Fibroblast of villous mesenchyme (primary cell): ENCODE results near the gene CYSTM1. TPM values are rescaled to one million over a fixed set of nuclear protein-coding genes. Genes with fewer than 3 reads are reported as not detected.
A peak's percentile ranks its signal among the peaks of the same experiment; 100 is the strongest.

Source experiments
- DNase-seq: peaks from one replicate; pipeline ENCODE4 v3.0.0-alpha.2; 2010; ENCODE audit warnings: low read depth
- H3K4me3 ChIP-seq: 2 replicates; pipeline ENCODE4 v1.5.1; 2011; ENCODE audit warnings: low read depth, mild to moderate bottlenecking, low read length
- total RNA-seq: library from RNA; depleted of rRNA; stranded (reverse); fragments of >200 nt; gene quantifications from 2 replicates; pipeline ENCODE4 v1.2.3, GENCODE V29; 2012
- TF ChIP-seq, protein P1 (sequence below): IDR thresholded peaks from 2 replicates; pipeline ENCODE4 v1.5.1; 2012; ENCODE audit warnings: low read depth, mild to moderate bottlenecking, low read length; ENCODE audit not compliant: insufficient read depth

The CYSTM1 gene
- total RNA-seq, 1 donor, result 9.5 TPM

DNA sequence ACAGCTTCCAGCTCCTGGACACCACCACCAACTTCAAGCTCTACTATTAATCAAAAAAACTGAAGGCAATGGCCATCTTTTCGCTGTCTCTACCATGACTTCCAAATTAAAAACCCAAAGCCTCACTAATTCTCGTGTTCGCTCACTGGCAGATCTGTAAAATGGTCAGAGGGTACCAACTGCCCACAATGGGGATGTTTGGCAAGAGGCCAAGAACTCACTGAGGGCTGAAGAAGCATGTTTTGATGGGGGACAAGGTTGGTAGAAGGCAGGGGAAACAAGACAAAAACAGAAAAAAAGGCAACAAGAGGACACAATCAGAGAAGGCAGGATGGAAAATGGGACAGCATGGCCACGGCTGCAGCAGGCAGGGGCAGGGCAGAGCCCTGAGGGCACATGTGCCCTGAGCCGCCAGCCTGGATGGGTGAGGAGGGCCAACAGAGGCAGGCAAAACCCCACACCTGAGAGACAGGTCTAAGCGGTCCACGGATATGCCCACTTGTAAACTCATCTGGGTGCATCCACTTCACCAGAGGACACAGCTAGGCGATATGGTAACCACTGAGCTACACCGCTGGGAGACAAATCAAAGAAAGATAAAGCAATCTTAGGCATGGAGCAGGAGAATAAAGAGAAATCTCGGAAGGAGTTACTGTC is 77.6 kb downstream of the CYSTM1 start:
- TF ChIP-seq, protein P1, sequence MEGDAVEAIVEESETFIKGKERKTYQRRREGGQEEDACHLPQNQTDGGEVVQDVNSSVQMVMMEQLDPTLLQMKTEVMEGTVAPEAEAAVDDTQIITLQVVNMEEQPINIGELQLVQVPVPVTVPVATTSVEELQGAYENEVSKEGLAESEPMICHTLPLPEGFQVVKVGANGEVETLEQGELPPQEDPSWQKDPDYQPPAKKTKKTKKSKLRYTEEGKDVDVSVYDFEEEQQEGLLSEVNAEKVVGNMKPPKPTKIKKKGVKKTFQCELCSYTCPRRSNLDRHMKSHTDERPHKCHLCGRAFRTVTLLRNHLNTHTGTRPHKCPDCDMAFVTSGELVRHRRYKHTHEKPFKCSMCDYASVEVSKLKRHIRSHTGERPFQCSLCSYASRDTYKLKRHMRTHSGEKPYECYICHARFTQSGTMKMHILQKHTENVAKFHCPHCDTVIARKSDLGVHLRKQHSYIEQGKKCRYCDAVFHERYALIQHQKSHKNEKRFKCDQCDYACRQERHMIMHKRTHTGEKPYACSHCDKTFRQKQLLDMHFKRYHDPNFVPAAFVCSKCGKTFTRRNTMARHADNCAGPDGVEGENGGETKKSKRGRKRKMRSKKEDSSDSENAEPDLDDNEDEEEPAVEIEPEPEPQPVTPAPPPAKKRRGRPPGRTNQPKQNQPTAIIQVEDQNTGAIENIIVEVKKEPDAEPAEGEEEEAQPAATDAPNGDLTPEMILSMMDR, result no peak

GRCh38 chr5:140253985-140254384 is 79.0 kb downstream of the CYSTM1 start:
- no peak overlapping the region for H3K4me3 ChIP-seq
- TF ChIP-seq, protein P1, result no peak
- peak; percentile 44 for DNase-seq

More for the DNA sequence above, 77.6 kb downstream of the CYSTM1 start:
- no peak for DNase-seq
- no peak overlapping the region for H3K4me3 ChIP-seq

- TF ChIP-seq, protein P1, result no peak
- DNase-seq, result no peak
- H3K4me3 ChIP-seq, result no peak overlapping the region
Measured at GRCh38 chr5:140255460-140256157, 80.6 kb downstream of the CYSTM1 start.

DNA sequence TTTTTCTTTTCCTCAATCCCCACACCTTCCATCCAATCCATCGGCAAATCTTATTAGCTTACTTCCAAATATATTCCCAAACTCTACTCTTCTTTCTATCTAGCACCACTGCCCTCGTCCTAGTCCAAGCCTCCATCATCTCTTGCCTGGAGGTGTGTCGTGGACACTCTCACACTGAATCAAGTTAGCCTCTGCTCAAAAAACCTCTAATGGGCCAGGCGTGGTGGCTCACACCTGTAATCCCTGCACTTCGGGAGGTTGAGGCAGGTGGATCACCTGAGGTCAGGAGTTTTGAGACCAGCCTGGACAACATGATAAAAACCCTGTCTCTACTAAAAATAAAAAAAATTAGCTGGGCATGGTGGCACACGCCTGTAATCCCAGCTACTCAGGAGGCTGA is 81.7 kb downstream of the CYSTM1 start:
- DNase-seq, result no peak
- H3K4me3 ChIP-seq, result no peak overlapping the region
- TF ChIP-seq, protein P1, result no peak

GRCh38 chr5:140258016-140258415 is 83.0 kb downstream of the CYSTM1 start:
- no peak overlapping the region for H3K4me3 ChIP-seq
- TF ChIP-seq, protein P1, result no peak
- peak; percentile 13 for DNase-seq

DNA sequence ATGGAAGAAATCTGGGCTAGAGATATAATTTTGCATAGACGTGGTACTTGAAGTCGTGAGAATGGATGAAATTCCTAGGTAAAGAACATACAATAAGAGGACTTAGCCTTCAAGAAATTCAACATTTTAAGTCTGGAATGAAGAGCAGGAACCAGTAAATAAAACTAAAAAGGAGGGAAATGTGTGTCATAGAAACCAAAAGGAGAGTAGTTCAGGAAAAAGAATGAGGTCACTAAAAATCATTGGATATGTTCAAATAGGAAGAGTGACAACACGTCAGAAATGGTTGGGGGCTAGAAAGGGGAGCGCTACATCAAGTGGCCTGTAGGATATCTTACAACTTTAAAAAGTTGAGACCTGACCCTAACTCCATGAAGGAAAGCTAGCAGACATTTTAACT is 83.9 kb downstream of the CYSTM1 start:
- TF ChIP-seq, protein P1, result no peak
- no peak for DNase-seq
- H3K4me3 ChIP-seq, result no peak overlapping the region

DNA sequence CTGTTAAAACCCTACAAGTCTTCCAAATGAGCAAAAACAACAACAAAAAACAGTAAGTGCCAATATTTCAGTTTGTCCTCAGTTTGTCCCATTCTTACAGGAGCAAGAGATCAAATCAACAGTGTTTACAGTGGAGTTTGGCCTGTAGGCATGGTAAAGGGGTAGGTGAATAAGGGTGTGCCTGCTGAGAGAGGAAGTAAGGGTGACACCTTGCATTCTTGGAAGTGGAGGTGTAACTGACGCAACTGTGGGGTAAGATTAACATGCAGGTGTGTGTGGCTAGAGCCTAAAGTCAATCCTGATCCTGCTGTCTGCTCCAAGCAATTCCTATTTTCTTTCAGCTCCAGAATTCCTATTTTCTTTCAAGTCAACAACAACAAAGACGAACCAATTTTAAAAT is 84.5 kb downstream of the CYSTM1 start:
- TF ChIP-seq, protein P1, result no peak
- H3K4me3 ChIP-seq, result no peak overlapping the region
- no peak for DNase-seq
